CD4-positive, alpha-beta T cell treated with Interleukin-6 at 100 ng/mL for 8 hours (primary cell): ENCODE results near the gene TGFBI.

Source experiments
- DNase-seq: peaks from one replicate; pipeline ENCODE4 v3.0.0-alpha.2; 2020; ENCODE audit warnings: mixed read lengths, low spot score

Gene TGFBI

GRCh38 chr5:136004436-136004835 lies 24.4 kb upstream of the TGFBI start:
- no peak for DNase-seq

- DNase-seq = no peak
Observed at GRCh38 chr5:136005476-136005875, 23.3 kb upstream of the TGFBI start.

GRCh38 chr5:136006164-136006563 lies 22.6 kb upstream of the TGFBI start:
- DNase-seq = no peak

GRCh38 chr5:136006761-136007251 lies 22.0 kb upstream of the TGFBI start:
- DNase-seq = no peak

GRCh38 chr5:136007271-136007670 lies 21.5 kb upstream of the TGFBI start:
- no peak for DNase-seq

GRCh38 chr5:136011414-136012001 lies 17.3 kb upstream of the TGFBI start:
- DNase-seq = no peak

GRCh38 chr5:136012041-136012804 lies 16.6 kb upstream of the TGFBI start:
- no peak for DNase-seq

GRCh38 chr5:136013559-136013958 lies 15.2 kb upstream of the TGFBI start:
- DNase-seq = no peak

GRCh38 chr5:136014049-136015002 lies 14.5 kb upstream of the TGFBI start:
- DNase-seq = no peak

GRCh38 chr5:136015003-136015375 lies 13.8 kb upstream of the TGFBI start:
- no peak for DNase-seq

- DNase-seq = no peak
Observed at GRCh38 chr5:136015966-136016650, 12.7 kb upstream of the TGFBI start.

GRCh38 chr5:136016945-136017530 lies 11.8 kb upstream of the TGFBI start:
- DNase-seq = no peak

GRCh38 chr5:136018814-136019783 lies 9.7 kb upstream of the TGFBI start:
- no peak for DNase-seq

GRCh38 chr5:136020001-136020382 lies 8.8 kb upstream of the TGFBI start:
- DNase-seq = no peak

- peak; percentile 36 for DNase-seq
Observed at GRCh38 chr5:136020383-136021015, 8.3 kb upstream of the TGFBI start.

- DNase-seq = no peak
Observed at GRCh38 chr5:136021016-136021405, 7.8 kb upstream of the TGFBI start.

- no peak for DNase-seq
Observed at GRCh38 chr5:136022965-136023364, 5.8 kb upstream of the TGFBI start.

GRCh38 chr5:136023958-136024541 lies 4.7 kb upstream of the TGFBI start:
- DNase-seq = no peak

- no peak for DNase-seq
Observed at GRCh38 chr5:136025900-136026299, 2.9 kb upstream of the TGFBI start.

- no peak for DNase-seq
Observed at GRCh38 chr5:136026636-136027035, 2.2 kb upstream of the TGFBI start.
